Upper lobe of left lung (tissue), 4 donors: ENCODE measurements around the gene USP6NL.

Source experiments
- POLR2A ChIP-seq, 4 donors: fragments of 450-650 bp; IDR thresholded peaks; one replicate each; pipeline ENCODE4 v1.5.1; 2016 to 2017; ENCODE audit warnings: antibody characterized with exemption in 4 of 4, mild to moderate bottlenecking in 2 of 4
- TF ChIP-seq, protein P1 (sequence below), 6 experiments: fragments of 450-650 bp in 4 of 6; fragments of 200-600 bp in 2 of 6; sonication (generic) in 2 of 6; IDR thresholded peaks; one replicate each; pipeline ENCODE4 v1.5.1; 2016 to 2019; ENCODE audit warnings: antibody characterized with exemption in 6 of 6

DNA sequence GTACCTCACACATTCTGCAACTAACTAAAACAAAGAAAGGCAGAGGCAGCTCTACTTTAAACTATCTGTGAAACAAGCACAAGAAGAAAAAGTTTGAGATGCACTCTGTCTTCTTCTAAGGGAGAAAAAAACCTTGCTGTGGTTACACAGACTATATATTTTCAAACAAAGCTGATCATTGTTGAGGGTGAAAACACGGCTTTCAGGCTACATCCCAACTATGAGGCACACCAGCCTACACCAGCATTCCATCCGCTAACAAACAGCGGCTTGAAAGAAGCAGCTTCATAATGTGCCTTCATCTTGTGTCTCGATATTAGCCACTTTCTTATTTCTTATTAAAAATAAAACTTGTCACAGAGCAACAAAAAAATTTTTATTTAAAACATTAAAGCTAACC, 79.1 kb downstream of the USP6NL start:
- TF ChIP-seq POLR2A (IDR thresholded peaks at IDR 0.05), result no peak
- TF ChIP-seq, protein P1, sequence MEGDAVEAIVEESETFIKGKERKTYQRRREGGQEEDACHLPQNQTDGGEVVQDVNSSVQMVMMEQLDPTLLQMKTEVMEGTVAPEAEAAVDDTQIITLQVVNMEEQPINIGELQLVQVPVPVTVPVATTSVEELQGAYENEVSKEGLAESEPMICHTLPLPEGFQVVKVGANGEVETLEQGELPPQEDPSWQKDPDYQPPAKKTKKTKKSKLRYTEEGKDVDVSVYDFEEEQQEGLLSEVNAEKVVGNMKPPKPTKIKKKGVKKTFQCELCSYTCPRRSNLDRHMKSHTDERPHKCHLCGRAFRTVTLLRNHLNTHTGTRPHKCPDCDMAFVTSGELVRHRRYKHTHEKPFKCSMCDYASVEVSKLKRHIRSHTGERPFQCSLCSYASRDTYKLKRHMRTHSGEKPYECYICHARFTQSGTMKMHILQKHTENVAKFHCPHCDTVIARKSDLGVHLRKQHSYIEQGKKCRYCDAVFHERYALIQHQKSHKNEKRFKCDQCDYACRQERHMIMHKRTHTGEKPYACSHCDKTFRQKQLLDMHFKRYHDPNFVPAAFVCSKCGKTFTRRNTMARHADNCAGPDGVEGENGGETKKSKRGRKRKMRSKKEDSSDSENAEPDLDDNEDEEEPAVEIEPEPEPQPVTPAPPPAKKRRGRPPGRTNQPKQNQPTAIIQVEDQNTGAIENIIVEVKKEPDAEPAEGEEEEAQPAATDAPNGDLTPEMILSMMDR (IDR thresholded peaks at IDR 0.05), result no peak
